HG03354 (cell line): ENCODE data around the gene ELP4.
"Not testable (repeated sequence)": the region's sequence is repeated elsewhere in the genome, so short reads cannot be mapped to it uniquely, and the experiment has no call there.

Experiments
- ATAC-seq: cut with Tn5 transposase; IDR thresholded peaks from one replicate; pipeline ENCODE4 v1.9.1; 2021; ENCODE audit warnings: mild to moderate bottlenecking; ENCODE audit not compliant: unreplicated experiment, poor library complexity, severe bottlenecking

Gene ELP4

GRCh38 chr11:31531293-31531692, 21.7 kb downstream of the ELP4 start:
- ATAC-seq, result no peak

DNA sequence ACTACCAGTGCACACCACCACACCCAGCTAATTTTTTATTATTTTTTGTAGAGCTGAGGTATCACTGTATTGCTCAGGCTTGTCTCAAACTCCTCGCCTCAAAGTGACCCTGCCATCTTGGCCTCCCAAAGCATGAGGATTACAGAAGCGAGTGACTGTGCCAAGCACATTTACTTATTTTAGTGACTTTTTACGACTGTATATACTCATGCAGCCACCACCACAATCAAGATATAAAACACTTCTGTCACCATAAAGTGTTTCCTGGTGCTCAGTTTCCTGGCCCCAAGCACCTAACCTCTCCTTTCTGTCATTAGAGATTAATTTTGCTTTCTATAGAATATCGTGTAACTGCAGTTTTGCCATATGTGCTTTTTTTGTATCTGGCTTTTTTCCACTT, 25.9 kb downstream of the ELP4 start:
- no peak for ATAC-seq

GRCh38 chr11:31542862-31543261, 33.3 kb downstream of the ELP4 start:
- ATAC-seq, result no peak

- no peak for ATAC-seq
Measured at GRCh38 chr11:31555938-31556337, 46.4 kb downstream of the ELP4 start.

DNA sequence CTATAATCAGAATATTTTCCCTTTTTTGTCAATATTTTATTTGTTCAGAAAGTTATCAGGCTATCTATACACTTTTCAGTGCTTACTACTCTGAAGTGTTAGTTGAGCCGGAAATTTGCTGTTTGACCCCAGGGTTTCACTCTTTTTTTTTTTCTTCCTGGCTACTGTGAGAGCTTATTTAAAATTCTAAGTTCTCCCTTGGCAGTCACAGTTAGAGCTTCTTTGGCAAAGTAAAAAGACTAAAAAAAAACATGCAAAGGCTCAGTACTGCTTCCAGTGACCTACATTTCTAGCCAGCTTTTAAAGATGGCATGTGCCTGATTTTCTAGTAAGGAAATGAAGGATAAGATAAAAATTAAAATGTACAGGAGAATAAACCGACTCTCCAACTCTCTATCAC, 48.4 kb downstream of the ELP4 start:
- ATAC-seq, result no peak

DNA sequence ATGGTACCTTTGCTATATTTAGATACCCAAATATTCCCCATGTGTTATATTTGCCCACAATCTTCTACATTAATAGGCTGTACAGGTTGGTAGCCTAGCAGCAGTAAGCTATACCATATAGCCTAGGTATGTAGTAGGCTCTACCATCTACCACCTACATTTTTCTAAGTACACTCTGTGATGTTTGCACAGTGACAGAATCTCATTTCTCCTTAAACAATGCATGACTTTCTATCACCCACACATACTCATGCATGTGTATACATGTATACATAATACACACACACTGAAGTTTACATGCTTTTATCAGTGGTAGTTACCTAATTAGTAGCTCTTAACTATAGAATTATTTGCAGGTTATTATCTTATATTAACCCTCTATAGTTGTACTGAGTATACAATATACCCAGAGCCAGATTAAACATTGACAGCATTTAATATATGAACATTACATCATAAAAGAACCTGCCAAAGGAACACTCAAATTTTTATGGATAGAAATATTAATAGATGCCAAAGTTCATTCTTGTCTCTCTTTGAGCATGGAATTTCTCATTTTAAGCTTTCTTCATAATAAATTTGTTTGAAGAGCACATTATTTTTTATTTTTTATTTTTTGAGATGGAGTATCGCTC, 51.4 kb downstream of the ELP4 start:
- no peak for ATAC-seq

DNA sequence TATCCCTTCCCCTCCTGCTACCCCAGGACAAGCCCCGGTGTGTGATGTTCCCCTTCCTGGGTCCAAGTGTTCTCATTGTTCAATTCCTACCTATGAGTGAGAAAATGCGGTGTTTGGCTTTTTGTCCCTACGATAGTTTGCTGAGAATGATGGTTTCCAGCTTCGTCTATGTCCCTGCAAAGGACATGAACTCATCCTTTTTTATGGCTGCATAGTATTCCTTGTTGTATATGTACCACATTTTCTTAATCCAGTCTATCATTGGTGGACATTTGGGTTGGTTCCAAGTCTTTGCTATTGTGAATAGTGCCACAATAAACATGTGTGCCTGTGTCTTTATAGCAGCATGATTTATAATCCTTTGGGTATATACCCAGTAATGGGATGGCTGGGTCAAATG, 55.0 kb downstream of the ELP4 start:
- not testable (repeated sequence) for ATAC-seq

GRCh38 chr11:31574133-31574532, 64.6 kb downstream of the ELP4 start:
- ATAC-seq, result not testable (repeated sequence)

DNA sequence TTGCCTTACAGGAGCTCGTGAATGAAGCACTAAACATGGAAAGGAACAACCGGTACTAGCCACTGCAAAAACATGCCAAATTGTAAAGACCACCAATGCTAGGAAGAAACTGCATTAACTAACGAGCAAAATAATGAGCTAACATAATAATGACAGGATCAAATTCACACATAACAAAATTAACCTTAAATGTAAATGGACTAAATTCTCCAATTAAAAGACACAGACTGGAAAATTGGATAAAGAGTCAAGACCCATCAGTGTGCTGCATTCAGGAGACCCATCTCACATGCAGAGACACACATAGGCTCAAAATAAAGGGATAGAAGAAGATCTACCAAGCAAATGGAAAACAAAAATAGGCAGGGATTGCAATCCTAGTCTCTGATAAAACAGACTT, 66.2 kb downstream of the ELP4 start:
- ATAC-seq, result not testable (repeated sequence)

- not testable (repeated sequence) for ATAC-seq
Measured at GRCh38 chr11:31579412-31579811, 69.8 kb downstream of the ELP4 start.

DNA sequence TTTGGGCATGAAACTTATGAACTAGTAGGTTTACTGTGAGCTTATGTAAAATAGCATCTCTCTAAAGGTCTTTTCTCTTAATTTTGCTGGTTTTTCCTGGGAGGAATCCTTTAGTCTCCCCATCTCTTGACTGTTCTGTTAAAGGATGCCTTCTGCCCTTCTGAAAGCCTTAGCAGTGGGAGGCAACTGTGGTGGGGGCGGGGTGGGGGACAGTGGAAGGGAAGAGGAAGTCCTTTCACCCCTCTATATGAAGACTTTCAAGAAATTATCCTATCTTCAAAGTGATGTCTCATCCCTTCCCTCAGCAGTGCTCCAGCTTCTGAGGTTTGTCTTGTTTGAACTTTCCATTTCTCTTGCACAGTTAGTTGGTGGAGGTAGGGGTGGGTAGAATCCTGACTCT, 73.1 kb downstream of the ELP4 start:
- no peak for ATAC-seq

DNA sequence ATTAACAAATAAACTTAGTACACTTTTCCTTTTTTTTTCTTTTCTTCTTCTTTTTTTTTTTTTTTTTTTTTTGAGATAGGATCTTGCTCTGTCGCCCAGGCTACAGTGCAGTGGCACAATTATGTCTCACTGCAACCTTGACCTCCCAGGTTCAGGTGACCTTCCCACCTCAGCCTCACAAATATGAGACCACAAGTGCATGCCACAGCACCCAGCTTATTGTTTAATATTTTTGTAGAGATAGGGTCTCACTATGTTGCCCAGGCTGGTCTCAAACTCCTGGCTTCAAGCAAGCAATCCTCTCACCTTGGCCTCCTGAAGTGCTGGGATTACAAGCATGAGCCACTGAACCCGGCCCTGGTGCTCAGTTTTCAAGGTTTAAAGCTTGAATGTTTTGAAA, 88.9 kb downstream of the ELP4 start:
- no peak for ATAC-seq

- ATAC-seq, result no peak
Measured at GRCh38 chr11:31601635-31602282, 92.2 kb downstream of the ELP4 start.

DNA sequence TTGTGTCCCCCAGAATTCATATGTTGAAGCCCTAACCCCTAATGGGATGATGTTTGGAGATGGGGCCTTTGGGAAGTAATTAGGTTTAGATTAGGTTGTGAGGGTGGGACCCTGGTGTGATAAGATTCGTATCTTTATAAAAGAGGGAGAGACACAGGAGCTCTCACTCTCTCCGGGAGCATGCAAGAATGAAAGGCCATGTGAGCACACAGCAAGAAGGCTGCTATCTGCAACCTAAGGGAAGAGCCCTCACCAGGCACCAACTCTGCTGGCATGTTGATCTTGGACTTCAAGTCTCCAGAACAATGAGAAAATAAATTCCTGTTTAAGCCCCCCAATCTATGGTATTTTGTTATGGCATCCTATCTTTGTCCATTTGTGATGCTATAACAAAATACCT, 97.3 kb downstream of the ELP4 start:
- ATAC-seq, result no peak

DNA sequence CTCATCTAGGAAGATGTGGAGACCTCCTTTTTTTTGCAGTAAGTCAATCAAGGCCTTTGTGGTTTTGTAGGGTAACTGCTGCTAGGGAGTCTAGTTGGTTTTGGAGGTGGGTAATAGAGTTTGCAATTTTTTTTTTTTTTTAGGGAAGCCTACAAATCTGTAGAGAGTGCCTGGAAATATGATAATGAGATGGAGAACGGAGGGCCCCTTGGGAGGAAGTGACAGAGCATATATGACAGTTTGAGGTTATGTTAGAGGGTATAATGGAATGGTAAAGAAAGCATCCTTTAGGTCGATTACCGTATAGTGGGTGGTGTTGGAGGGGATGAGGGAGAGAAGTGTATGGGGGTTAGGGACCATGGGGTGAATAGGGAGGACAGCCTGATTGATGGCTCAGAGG, 98.3 kb downstream of the ELP4 start:
- ATAC-seq, result no peak

GRCh38 chr11:31608995-31609394, 99.4 kb downstream of the ELP4 start:
- no peak for ATAC-seq

DNA sequence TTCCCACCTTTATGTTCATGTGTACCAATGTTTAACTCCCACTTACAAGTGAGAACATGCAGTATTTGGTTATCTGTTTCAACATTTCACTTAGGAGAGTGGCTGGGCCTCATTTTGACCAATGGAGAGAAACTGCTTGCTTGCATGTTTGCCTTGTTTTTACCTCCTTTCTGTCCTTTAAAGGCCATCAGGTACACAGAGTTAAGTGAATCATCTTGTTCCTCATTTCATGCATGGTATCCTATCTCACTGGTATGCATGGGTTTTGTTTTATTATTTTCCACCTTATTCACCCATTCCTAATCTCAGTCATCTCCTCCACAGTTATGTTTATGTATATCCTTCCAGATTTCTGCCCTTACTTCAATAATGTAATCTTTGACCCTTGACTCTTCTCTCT, 101.0 kb downstream of the ELP4 start:
- ATAC-seq, result no peak

DNA sequence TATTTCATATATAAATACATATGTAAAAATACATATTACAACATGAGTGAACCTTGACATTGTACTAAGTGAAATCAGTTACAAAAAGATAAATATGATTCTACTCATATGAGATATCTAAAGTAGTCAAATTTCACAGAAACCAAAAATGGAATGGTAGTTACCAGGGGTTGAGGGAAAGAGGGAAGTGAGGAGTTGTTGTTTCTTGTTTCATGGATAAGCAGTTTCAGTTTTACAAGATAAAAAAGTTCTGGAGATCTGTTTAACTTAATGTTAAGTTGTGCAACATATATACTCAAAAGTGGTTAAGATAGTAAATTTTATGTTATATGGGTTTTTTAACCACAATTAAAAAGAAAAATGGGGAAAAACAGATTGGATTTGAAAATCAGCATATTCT, 107.7 kb downstream of the ELP4 start:
- no peak for ATAC-seq

- ATAC-seq, result no peak
Measured at GRCh38 chr11:31619980-31620379, 110.4 kb downstream of the ELP4 start.

DNA sequence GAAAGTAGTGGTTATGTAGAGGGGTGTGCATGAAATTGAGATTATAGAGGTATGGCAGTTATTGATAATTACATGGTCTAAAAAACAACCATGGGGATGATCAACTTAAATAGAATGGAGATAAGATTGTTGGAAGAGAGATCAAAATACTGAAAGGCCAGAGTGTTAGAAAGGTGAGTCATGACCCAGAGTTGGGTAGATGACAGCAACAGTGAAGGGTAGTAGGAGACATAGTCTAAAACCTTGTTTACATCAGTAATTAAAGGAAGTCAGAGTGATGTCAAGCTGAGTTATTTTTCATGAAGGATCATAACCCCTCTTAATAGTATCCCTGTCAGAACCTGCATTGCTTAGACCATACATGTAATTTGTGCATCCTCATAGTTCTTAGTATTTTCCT, 110.9 kb downstream of the ELP4 start:
- ATAC-seq, result no peak

GRCh38 chr11:31625868-31626267, 116.3 kb downstream of the ELP4 start:
- no peak for ATAC-seq

DNA sequence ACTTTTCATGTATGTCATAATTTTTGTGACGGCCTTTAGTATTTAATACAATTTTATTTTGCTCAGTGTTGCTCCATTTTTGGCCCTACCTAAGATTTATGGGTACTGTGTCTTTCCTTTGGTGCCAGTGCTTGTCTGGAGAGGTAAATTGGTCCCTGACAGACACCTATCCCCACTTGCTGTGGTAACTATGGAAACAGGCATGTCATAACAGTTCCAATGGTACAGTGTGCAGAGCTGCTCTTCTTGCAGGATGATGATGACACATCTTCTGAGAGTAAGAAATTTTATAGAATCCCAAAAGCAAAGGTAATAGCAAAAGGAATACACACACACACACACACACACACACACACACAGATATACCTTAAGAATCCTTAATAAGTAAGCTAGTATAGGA, 118.5 kb downstream of the ELP4 start:
- ATAC-seq, result no peak
